MM.1S (cell line): ENCODE measurements around the gene PRPS2.
A peak's percentile ranks its signal among the peaks of the same experiment; 100 is the strongest.

Source experiments
- DNase-seq: peaks from one replicate; pipeline ENCODE4 v3.0.0-alpha.2; 2015
- H2AFZ ChIP-seq: fragments of 300-600 bp; sonication (generic); 2 replicates; pipeline ENCODE4 v1.6.0; 2016; ENCODE audit warnings: antibody characterized with exemption, low read length
- H3F3A ChIP-seq: fragments of 300-600 bp; sonication (generic); 2 replicates; pipeline ENCODE4 v1.6.1; 2016; ENCODE audit warnings: mild to moderate bottlenecking, antibody characterized with exemption, low read length, moderate library complexity, mixed read lengths; ENCODE audit not compliant: insufficient read depth
- H3K27ac ChIP-seq: fragments of 300-600 bp; sonication (generic); 2 replicates; pipeline ENCODE4 v1.5.1; 2016; ENCODE audit warnings: mild to moderate bottlenecking, low read length
- H3K27me3 ChIP-seq: fragments of 300-600 bp; sonication (generic); replicated peaks from 2 replicates; pipeline ENCODE4 v1.6.0; 2016; ENCODE audit warnings: low read length; ENCODE audit not compliant: insufficient read depth
- H3K36me3 ChIP-seq: fragments of 300-600 bp; sonication (generic); replicated peaks from 2 replicates; pipeline ENCODE4 v1.6.1; 2016; ENCODE audit warnings: mild to moderate bottlenecking, low read length, mixed read lengths; ENCODE audit not compliant: insufficient read depth
- H3K4me1 ChIP-seq: fragments of 300-600 bp; sonication (generic); 2 replicates; pipeline ENCODE4 v1.6.1; 2016; ENCODE audit warnings: low read length, mixed read lengths
- H3K4me2 ChIP-seq: fragments of 300-600 bp; sonication (generic); 2 replicates; pipeline ENCODE4 v1.6.0; 2016; ENCODE audit warnings: low read depth, low read length
- H3K4me3 ChIP-seq: fragments of 300-600 bp; sonication (generic); 2 replicates; pipeline ENCODE4 v1.5.1; 2016; ENCODE audit warnings: low read length, mixed read lengths
- H3K79me2 ChIP-seq: fragments of 300-600 bp; sonication (generic); 2 replicates; pipeline ENCODE4 v1.6.1; 2016; ENCODE audit warnings: mixed run types, low read length, mixed read lengths
- H3K9ac ChIP-seq: fragments of 300-600 bp; sonication (generic); 2 replicates; pipeline ENCODE4 v1.6.1; 2016; ENCODE audit warnings: low read length, mixed read lengths
- H3K9me2 ChIP-seq: fragments of 300-600 bp; sonication (generic); replicated peaks from 2 replicates; pipeline ENCODE4 v1.6.1; 2016; ENCODE audit warnings: mild to moderate bottlenecking, low read length, mixed read lengths; ENCODE audit not compliant: insufficient read depth
- H3K9me3 ChIP-seq: fragments of 300-600 bp; sonication (generic); replicated peaks from 2 replicates; pipeline ENCODE4 v1.6.1; 2016; ENCODE audit warnings: mild to moderate bottlenecking, low read length, mixed read lengths; ENCODE audit not compliant: insufficient read depth
- H4K20me1 ChIP-seq: fragments of 300-600 bp; sonication (generic); 2 replicates; pipeline ENCODE4 v1.6.1; 2016; ENCODE audit warnings: mild to moderate bottlenecking, low read length, moderate library complexity, mixed read lengths; ENCODE audit not compliant: insufficient read depth
- EZH2 ChIP-seq: fragments of 300-600 bp; sonication (generic); optimal IDR thresholded peaks from 2 replicates; pipeline ENCODE3; 2017; ENCODE audit warnings: low read depth, mild to moderate bottlenecking, antibody characterized with exemption, low read length, mixed read lengths
- EZH2phosphoT487 ChIP-seq: fragments of 300-600 bp; sonication (generic); IDR thresholded peaks from 2 replicates; pipeline ENCODE4 v1.6.1; 2018; ENCODE audit warnings: antibody characterized with exemption, low read length
- TF ChIP-seq, protein P1 (sequence below): fragments of 300-600 bp; sonication (generic); IDR thresholded peaks from 2 replicates; pipeline ENCODE4 v1.5.1; 2016; ENCODE audit warnings: antibody characterized with exemption, low read length, mixed read lengths

The PRPS2 gene

DNA sequence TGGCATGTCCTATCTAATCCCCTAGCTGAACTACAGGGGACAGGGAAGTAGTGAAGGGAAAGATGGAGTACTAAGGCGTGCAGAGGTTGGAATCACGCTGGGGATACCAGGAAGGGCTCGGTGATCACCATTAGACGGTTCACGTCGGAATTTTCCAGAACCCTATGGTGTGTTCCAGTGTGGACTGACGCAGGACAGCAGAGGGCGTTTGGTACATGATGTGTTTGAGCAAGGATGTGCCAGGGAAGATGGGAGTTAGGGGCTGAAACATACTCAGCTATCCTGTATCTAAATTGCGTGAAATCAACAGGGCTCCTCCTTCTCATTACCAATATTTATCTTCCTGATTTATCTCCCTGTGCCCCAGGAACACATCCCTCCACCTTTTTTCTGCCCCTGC is 33.7 kb downstream of the PRPS2 start:
- H3K27me3 ChIP-seq = no peaks in the 10 kb centered on the region
- H4K20me1 ChIP-seq = no peaks in the 10 kb centered on the region
- H3K4me2 ChIP-seq = no peak overlapping the region
- H3K27ac ChIP-seq = no peak overlapping the region
- H3F3A ChIP-seq = no peaks in the 10 kb centered on the region
- H3K4me1 ChIP-seq = no peaks in the 10 kb centered on the region
- H3K9me3 ChIP-seq = no peaks in the 10 kb centered on the region
- no peak for DNase-seq
- no peak overlapping the region for H3K4me3 ChIP-seq
- H3K79me2 ChIP-seq = no peaks in the 10 kb centered on the region
- H3K36me3 ChIP-seq = peaks cover 3% of the 10 kb centered on the region; the same call in 1 of the 2 replicates
- H3K9ac ChIP-seq = no peak overlapping the region
- no peak overlapping the region for H2AFZ ChIP-seq
- TF ChIP-seq, protein P1, sequence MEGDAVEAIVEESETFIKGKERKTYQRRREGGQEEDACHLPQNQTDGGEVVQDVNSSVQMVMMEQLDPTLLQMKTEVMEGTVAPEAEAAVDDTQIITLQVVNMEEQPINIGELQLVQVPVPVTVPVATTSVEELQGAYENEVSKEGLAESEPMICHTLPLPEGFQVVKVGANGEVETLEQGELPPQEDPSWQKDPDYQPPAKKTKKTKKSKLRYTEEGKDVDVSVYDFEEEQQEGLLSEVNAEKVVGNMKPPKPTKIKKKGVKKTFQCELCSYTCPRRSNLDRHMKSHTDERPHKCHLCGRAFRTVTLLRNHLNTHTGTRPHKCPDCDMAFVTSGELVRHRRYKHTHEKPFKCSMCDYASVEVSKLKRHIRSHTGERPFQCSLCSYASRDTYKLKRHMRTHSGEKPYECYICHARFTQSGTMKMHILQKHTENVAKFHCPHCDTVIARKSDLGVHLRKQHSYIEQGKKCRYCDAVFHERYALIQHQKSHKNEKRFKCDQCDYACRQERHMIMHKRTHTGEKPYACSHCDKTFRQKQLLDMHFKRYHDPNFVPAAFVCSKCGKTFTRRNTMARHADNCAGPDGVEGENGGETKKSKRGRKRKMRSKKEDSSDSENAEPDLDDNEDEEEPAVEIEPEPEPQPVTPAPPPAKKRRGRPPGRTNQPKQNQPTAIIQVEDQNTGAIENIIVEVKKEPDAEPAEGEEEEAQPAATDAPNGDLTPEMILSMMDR = no peak
- TF ChIP-seq EZH2 (no peak), EZH2phosphoT487 (no peak)
- H3K9me2 ChIP-seq = no peaks in the 10 kb centered on the region

DNA sequence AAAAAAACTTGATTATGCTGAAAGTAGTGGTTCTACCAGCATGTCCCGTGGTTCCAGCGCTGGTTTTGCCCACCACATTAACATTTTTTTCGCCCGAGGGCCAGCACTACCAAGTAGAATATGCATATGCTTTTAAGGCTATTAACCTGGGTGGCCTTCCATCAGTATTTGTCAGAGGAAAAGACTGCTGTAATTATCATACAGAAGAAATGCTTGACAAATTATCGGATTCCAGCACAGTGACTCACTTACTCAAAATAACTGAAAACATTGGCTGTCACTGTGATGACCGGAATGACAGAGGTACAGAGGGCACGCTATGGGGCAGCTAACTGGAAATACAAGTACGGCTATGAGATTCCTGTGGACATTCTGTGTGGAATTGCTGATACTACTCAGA is 34.6 kb downstream of the PRPS2 start:
- no peak for DNase-seq
- H3K9me2 ChIP-seq = no peaks in the 10 kb centered on the region
- H3K27ac ChIP-seq = no peak overlapping the region

DNA sequence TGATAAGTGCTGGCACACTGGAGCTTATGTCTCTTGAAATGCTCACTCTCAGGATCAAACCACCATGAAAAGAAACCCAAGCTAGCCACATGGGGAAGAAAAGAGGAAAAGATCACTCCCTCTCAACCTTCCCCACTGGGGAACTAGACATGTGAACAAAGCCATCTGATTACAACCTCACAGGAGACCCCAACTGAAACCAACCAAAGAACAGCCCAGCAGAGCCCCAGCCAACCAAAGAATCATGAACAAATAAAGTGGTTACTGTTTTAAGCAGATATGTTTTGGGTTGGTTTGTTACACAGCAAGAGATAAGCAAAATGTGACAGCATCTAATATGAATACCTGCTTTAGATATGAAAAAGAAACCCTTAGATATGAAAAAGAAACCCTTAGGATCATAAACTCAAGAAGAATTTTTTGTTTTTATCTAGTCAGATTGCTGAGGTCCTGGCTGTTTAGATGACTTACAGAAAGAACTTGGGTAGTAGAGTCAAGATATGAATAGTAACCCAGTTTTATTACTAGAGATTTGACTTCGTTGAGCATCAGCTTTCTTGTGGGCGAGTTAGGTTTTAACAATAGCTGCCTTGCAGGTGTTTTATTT is 52.0 kb downstream of the PRPS2 start:
- no peaks in the 10 kb centered on the region for H3K27me3 ChIP-seq
- no peak for TF ChIP-seq EZH2
- TF ChIP-seq EZH2phosphoT487 = no peak

More for the DNA sequence above, 34.6 kb downstream of the PRPS2 start:
- Histone ChIP-seq H2AFZ (no peak overlapping the region), H3F3A (no peaks in the 10 kb centered on the region), H3K9ac (no peak overlapping the region), H3K9me3 (no peaks in the 10 kb centered on the region), H3K27me3 (no peaks in the 10 kb centered on the region), H3K4me3 (no peak overlapping the region), H3K36me3 (peaks cover 3% of the 10 kb centered on the region; the same call in 1 of the 2 replicates), H3K4me2 (no peak overlapping the region), H4K20me1 (no peaks in the 10 kb centered on the region), H3K79me2 (no peaks in the 10 kb centered on the region), H3K4me1 (no peaks in the 10 kb centered on the region)
- TF ChIP-seq, protein P1 = no peak
- TF ChIP-seq EZH2 (no peak), EZH2phosphoT487 (no peak)

DNA sequence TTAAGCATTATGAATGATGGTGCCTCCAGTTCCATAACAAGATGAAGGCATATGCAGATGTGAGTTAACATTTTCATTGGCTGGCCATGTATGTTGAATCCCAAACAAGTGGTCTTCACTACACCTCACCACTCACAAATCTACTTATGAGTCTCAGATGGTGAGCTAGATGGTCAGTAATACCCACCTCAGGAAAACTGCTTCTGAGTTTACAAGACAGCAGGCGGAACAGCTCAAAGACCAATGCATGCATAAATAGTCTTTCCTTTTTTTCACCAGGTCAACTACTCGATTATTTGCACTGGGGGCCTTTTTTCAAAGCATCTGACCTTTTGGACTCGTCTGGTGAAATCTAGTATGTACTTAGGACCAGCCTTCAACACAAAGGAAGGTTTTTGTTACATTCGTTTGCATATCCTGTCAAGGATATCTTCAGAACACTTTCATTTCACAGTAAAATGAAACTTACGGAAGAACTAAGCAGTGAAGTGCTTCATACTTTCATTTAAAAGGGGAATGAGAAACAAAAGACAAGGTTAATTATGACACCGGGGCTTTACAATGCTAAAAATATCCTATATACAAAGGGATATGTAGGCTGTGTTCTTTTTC is 52.6 kb downstream of the PRPS2 start:
- Histone ChIP-seq H3K9me2 (no peaks in the 10 kb centered on the region), H3K79me2 (no peaks in the 10 kb centered on the region), H3K4me3 (peak overlapping the region; percentile 28), H3K27me3 (no peaks in the 10 kb centered on the region), H3K9ac (no peak overlapping the region), H3K9me3 (no peaks in the 10 kb centered on the region), H2AFZ (no peak overlapping the region), H3K4me1 (peaks cover 14% of the 10 kb centered on the region; the same call in 1 of the 2 replicates), H3K27ac (peak overlapping the region; percentile 7; the same call in 1 of the 2 replicates), H3K4me2 (peak overlapping the region; percentile 68), H3F3A (peaks cover 4% of the 10 kb centered on the region), H4K20me1 (no peaks in the 10 kb centered on the region), H3K36me3 (no peaks in the 10 kb centered on the region)
- TF ChIP-seq, protein P1 = no peak
- TF ChIP-seq EZH2 (no peak), EZH2phosphoT487 (no peak)
- peak; percentile 41 for DNase-seq

More for the DNA sequence above, 52.0 kb downstream of the PRPS2 start:
- H4K20me1 ChIP-seq = no peaks in the 10 kb centered on the region
- H3K9me2 ChIP-seq = no peaks in the 10 kb centered on the region
- no peak overlapping the region for H3K27ac ChIP-seq
- no peaks in the 10 kb centered on the region for H3K9me3 ChIP-seq
- H3K9ac ChIP-seq = no peak overlapping the region
- no peaks in the 10 kb centered on the region for H3K79me2 ChIP-seq
- H3K4me3 ChIP-seq = no peak overlapping the region
- peak overlapping the region; percentile 68; the same call in 1 of the 2 replicates for H3K4me2 ChIP-seq
- H2AFZ ChIP-seq = no peak overlapping the region
- no peaks in the 10 kb centered on the region for H3K36me3 ChIP-seq
- H3F3A ChIP-seq = peaks cover 4% of the 10 kb centered on the region
- no peak for DNase-seq
- H3K4me1 ChIP-seq = peaks cover 14% of the 10 kb centered on the region; the same call in 1 of the 2 replicates
